OCI-LY7 (cell line): ENCODE data around the gene TBC1D2B. TPM values are rescaled to one million over a fixed set of nuclear protein-coding genes. Genes with fewer than 3 reads are reported as not detected.

Experiments
- BruUV-seq: library from RNA; stranded (reverse); fragments of 400-500 nt; replicated peaks from 2 replicates; lab custom pipeline; 2021; lab: Mats Ljungman, UMichigan
- CTCF ChIA-PET: fragments of 300-600 bp; sonication (Branson Sonifier 250); formaldehyde crosslinking; loops from one replicate; lab custom pipeline; 2022; ENCODE audit warnings: antibody characterized with exemption; ENCODE audit not compliant: unreplicated experiment; lab: Charles Lee
- POLR2A ChIA-PET: fragments of 300-600 bp; sonication (Branson Sonifier 250); formaldehyde crosslinking; loops from one replicate; lab custom pipeline; 2022; ENCODE audit warnings: antibody characterized with exemption; lab: Charles Lee
- DNase-seq: peaks from one replicate; pipeline ENCODE4 v3.0.0-alpha.2; 2015; ENCODE audit warnings: low spot score
- H2AFZ ChIP-seq: fragments of 200-600 bp; sonication (generic), shearing (Covaris generic); 2 replicates; pipeline ENCODE4 v1.6.1; 2014; ENCODE audit warnings: mild to moderate bottlenecking, antibody characterized with exemption, low read length, moderate library complexity
- H3K27ac ChIP-seq: fragments of 200-600 bp; sonication (generic); 2 replicates; pipeline ENCODE4 v1.5.1; 2014; ENCODE audit warnings: mixed run types, low read depth, mild to moderate bottlenecking, moderate library complexity, low read length, inconsistent platforms; ENCODE audit not compliant: poor library complexity, severe bottlenecking
- H3K36me3 ChIP-seq: fragments of 200-600 bp; sonication (generic); 2 replicates; pipeline ENCODE4 v1.6.1; 2014; ENCODE audit warnings: mild to moderate bottlenecking, antibody characterized with exemption, low read length, moderate library complexity, mixed read lengths; ENCODE audit not compliant: insufficient read depth
- H3K4me1 ChIP-seq: fragments of 200-600 bp; sonication (generic); 2 replicates; pipeline ENCODE4 v1.5.1; 2014; ENCODE audit warnings: mild to moderate bottlenecking, low read length; ENCODE audit not compliant: insufficient read depth, poor library complexity, severe bottlenecking
- H3K4me2 ChIP-seq: fragments of 200-600 bp; sonication (generic); 2 replicates; pipeline ENCODE4 v1.6.1; 2014; ENCODE audit warnings: mild to moderate bottlenecking, low read length
- H3K4me3 ChIP-seq: fragments of 200-600 bp; sonication (generic); 2 replicates; pipeline ENCODE4 v1.5.1; 2014; ENCODE audit warnings: mild to moderate bottlenecking, low read depth, low read length; ENCODE audit not compliant: poor library complexity, severe bottlenecking
- H3K79me2 ChIP-seq: fragments of 200-600 bp; sonication (generic); 2 replicates; pipeline ENCODE4 v1.6.1; 2016; ENCODE audit warnings: low read depth, mild to moderate bottlenecking, low read length, moderate library complexity, mixed read lengths; ENCODE audit not compliant: insufficient read depth
- H3K9me2 ChIP-seq: fragments of 200-600 bp; sonication (generic); 2 replicates; pipeline ENCODE4 v1.6.1; 2016; ENCODE audit warnings: mild to moderate bottlenecking, low read length, mixed read lengths; ENCODE audit not compliant: insufficient read depth
- H3K9me3 ChIP-seq: fragments of 200-600 bp; sonication (generic); 2 replicates; pipeline ENCODE4 v1.6.1; 2014; ENCODE audit warnings: mild to moderate bottlenecking, mixed run types, low read length, mixed read lengths
- H4K20me1 ChIP-seq: fragments of 200-600 bp; sonication (generic); 2 replicates; pipeline ENCODE4 v1.6.1; 2014; ENCODE audit warnings: mild to moderate bottlenecking, antibody characterized with exemption, low read length, moderate library complexity, mixed read lengths; ENCODE audit not compliant: insufficient read depth
- CTCF ChIP-seq: fragments of 200-600 bp; sonication (generic); conservative IDR thresholded peaks from 2 replicates; pipeline ENCODE4 v1.5.1; 2014; ENCODE audit warnings: mild to moderate bottlenecking, antibody characterized with exemption, low read length, moderate library complexity, mixed read lengths
- EZH2phosphoT487 ChIP-seq: fragments of 200-600 bp; sonication (generic); IDR thresholded peaks from 2 replicates; pipeline ENCODE4 v1.6.1; 2018; ENCODE audit warnings: low read depth, borderline replicate concordance, mild to moderate bottlenecking, mixed run types, antibody characterized with exemption, low read length, moderate library complexity, mixed read lengths
- intact Hi-C: fragments of 100-400 bp; cut with micrococcal nuclease; formaldehyde crosslinking; loops from one replicate; pipeline ENCODE4 v1.10.0; 2022; ENCODE audit not compliant: unreplicated experiment
- total RNA-seq, 2 experiments: library from RNA; depleted of rRNA in 1 of 2; stranded (reverse); fragments of >200 nt in 1 of 2; shearing (Covaris generic) in 1 of 2; gene quantifications; 2 replicates each; pipeline ENCODE4 v1.2.3, GENCODE V29; 2014 to 2022

The TBC1D2B gene
- total RNA-seq, 2 experiments from 2014 or later: 30.9 to 41.5 TPM

- intact Hi-C loops: no loop called here
- ChIA-PET POLR2A (interaction anchor here (1.0 kb wide), 1 partner anchor 72 kb away, joined by 3 read pairs; no protein-coding TSS in a partner anchor), CTCF (no interaction called here)
- Histone ChIP-seq H3K4me3 (no peak overlapping the region), H3K36me3 (no peaks in the 10 kb centered on the region), H3K9me3 (no peaks in the 10 kb centered on the region), H2AFZ (no peak overlapping the region), H3K27ac (no peak overlapping the region), H3K79me2 (no peaks in the 10 kb centered on the region), H3K4me2 (no peak overlapping the region), H3K4me1 (peaks cover 20% of the 10 kb centered on the region), H4K20me1 (no peaks in the 10 kb centered on the region), H3K9me2 (no peaks in the 10 kb centered on the region)
- DNase-seq: no peak
- TF ChIP-seq CTCF (no peak), EZH2phosphoT487 (no peak)
- BruUV-seq: no TSS peak
Measured at GRCh38 chr15:78083186-78083585, 5.7 kb upstream of the TBC1D2B start.

- Histone ChIP-seq H3K79me2 (no peaks in the 10 kb centered on the region), H3K4me3 (no peak overlapping the region), H3K9me3 (no peaks in the 10 kb centered on the region), H2AFZ (no peak overlapping the region), H3K36me3 (no peaks in the 10 kb centered on the region), H3K4me1 (peaks cover 20% of the 10 kb centered on the region), H4K20me1 (no peaks in the 10 kb centered on the region), H3K4me2 (no peak overlapping the region), H3K9me2 (no peaks in the 10 kb centered on the region), H3K27ac (no peak overlapping the region)
- TF ChIP-seq EZH2phosphoT487 (no peak), CTCF (no peak)
- no peak for DNase-seq
- intact Hi-C loops: no loop called here
- no TSS peak for BruUV-seq
- CTCF ChIA-PET: no interaction called here
- POLR2A ChIA-PET: interaction anchor here (1.6 kb wide), 1 partner anchor 11 kb away, joined by 5 read pairs; no protein-coding TSS in a partner anchor
Measured at GRCh38 chr15:78082743-78083110, 5.2 kb upstream of the TBC1D2B start.

- Histone ChIP-seq H4K20me1 (no peaks in the 10 kb centered on the region), H3K27ac (no peak overlapping the region), H2AFZ (no peak overlapping the region), H3K4me3 (no peak overlapping the region), H3K9me2 (no peaks in the 10 kb centered on the region), H3K4me1 (peaks cover 18% of the 10 kb centered on the region), H3K4me2 (no peak overlapping the region), H3K36me3 (no peaks in the 10 kb centered on the region), H3K79me2 (no peaks in the 10 kb centered on the region), H3K9me3 (no peaks in the 10 kb centered on the region)
- intact Hi-C loops: no loop called here
- TF ChIP-seq EZH2phosphoT487 (no peak), CTCF (no peak)
- POLR2A ChIA-PET: interaction anchor here (1.6 kb wide), 1 partner anchor 11 kb away, joined by 5 read pairs; no protein-coding TSS in a partner anchor
- no TSS peak for BruUV-seq
- DNase-seq: no peak
- CTCF ChIA-PET: no interaction called here
Measured at GRCh38 chr15:78082106-78082742, 4.7 kb upstream of the TBC1D2B start.
